Measurements from ENCODE around the gene CNGB1.
"Not testable (repeated sequence)": the region's sequence is repeated elsewhere in the genome, so short reads cannot be mapped to it uniquely, and the experiment has no call there.

The CNGB1 gene

GRCh38 chr16:57858635-57859034 is 112.3 kb downstream of the CNGB1 start:
- no peaks in the 10 kb centered on the region for H3K9me3 ChIP-seq (ENCODE audit: severe bottlenecking)
- no peaks in the 10 kb centered on the region for H3K27me3 ChIP-seq (ENCODE audit: insufficient read depth, poor library complexity, severe bottlenecking)
- H3K27ac ChIP-seq (ENCODE audit: poor library complexity, severe bottlenecking), result no peak overlapping the region

GRCh38 chr16:57857991-57858390 is 112.9 kb downstream of the CNGB1 start:
- DNase-seq (ENCODE audit: low spot score); ATAC-seq (ENCODE audit: low read depth); H3K4me1 ChIP-seq (ENCODE audit: insufficient read depth, poor library complexity, severe bottlenecking); H3K36me3 ChIP-seq (ENCODE audit: low read depth); H3K4me3 ChIP-seq (ENCODE audit: severe bottlenecking); H3K27me3 ChIP-seq (ENCODE audit: insufficient read depth, poor library complexity, severe bottlenecking); H3K27ac ChIP-seq (ENCODE audit: poor library complexity, severe bottlenecking); H3K9me3 ChIP-seq (ENCODE audit: severe bottlenecking): not testable (repeated sequence)

More at GRCh38 chr16:57858635-57859034, 112.3 kb downstream of the CNGB1 start:
- H3K4me3 ChIP-seq (ENCODE audit: severe bottlenecking), result no peak overlapping the region
- ATAC-seq (ENCODE audit: low read depth) (no peak), DNase-seq (ENCODE audit: low spot score) (no peak)
- no peak for TF ChIP-seq CTCF (IDR thresholded peaks at IDR 0.05; ENCODE audit: poor library complexity, severe bottlenecking)
- peaks cover 5% of the 10 kb centered on the region for H3K4me1 ChIP-seq (ENCODE audit: insufficient read depth, poor library complexity, severe bottlenecking)
- H3K36me3 ChIP-seq (ENCODE audit: low read depth), result no peaks in the 10 kb centered on the region

GRCh38 chr16:57855188-57855587 is 115.7 kb downstream of the CNGB1 start:
- H3K9me3 ChIP-seq (ENCODE audit: severe bottlenecking), result no peaks in the 10 kb centered on the region
- DNase-seq (ENCODE audit: low spot score), result no peak

GRCh38 chr16:57852189-57852588 is 118.7 kb downstream of the CNGB1 start:
- Histone ChIP-seq H3K27me3 (ENCODE audit: insufficient read depth, poor library complexity, severe bottlenecking) (no peaks in the 10 kb centered on the region), H3K27ac (ENCODE audit: poor library complexity, severe bottlenecking) (no peak overlapping the region), H3K9me3 (ENCODE audit: severe bottlenecking) (no peaks in the 10 kb centered on the region), H3K36me3 (ENCODE audit: low read depth) (no peaks in the 10 kb centered on the region), H3K4me3 (ENCODE audit: severe bottlenecking) (no peak overlapping the region), H3K4me1 (ENCODE audit: insufficient read depth, poor library complexity, severe bottlenecking) (peaks cover 3% of the 10 kb centered on the region)
- no peak for TF ChIP-seq CTCF (IDR thresholded peaks at IDR 0.05; ENCODE audit: poor library complexity, severe bottlenecking)
- DNase-seq (ENCODE audit: low spot score), result no peak
- no peak for ATAC-seq (ENCODE audit: low read depth)

More at GRCh38 chr16:57855188-57855587, 115.7 kb downstream of the CNGB1 start:
- ATAC-seq (ENCODE audit: low read depth), result no peak
- no peak overlapping the region for H3K27ac ChIP-seq (ENCODE audit: poor library complexity, severe bottlenecking)
- no peaks in the 10 kb centered on the region for H3K36me3 ChIP-seq (ENCODE audit: low read depth)
- H3K4me1 ChIP-seq (ENCODE audit: insufficient read depth, poor library complexity, severe bottlenecking), result peaks cover 3% of the 10 kb centered on the region
- no peaks in the 10 kb centered on the region for H3K27me3 ChIP-seq (ENCODE audit: insufficient read depth, poor library complexity, severe bottlenecking)
- no peak for TF ChIP-seq CTCF (IDR thresholded peaks at IDR 0.05; ENCODE audit: poor library complexity, severe bottlenecking)
- no peak overlapping the region for H3K4me3 ChIP-seq (ENCODE audit: severe bottlenecking)

GRCh38 chr16:57848181-57848580 is 122.7 kb downstream of the CNGB1 start:
- Histone ChIP-seq H3K27ac (ENCODE audit: poor library complexity, severe bottlenecking) (no peak overlapping the region), H3K4me3 (ENCODE audit: severe bottlenecking) (no peak overlapping the region), H3K36me3 (ENCODE audit: low read depth) (no peaks in the 10 kb centered on the region), H3K4me1 (ENCODE audit: insufficient read depth, poor library complexity, severe bottlenecking) (peaks cover 3% of the 10 kb centered on the region), H3K27me3 (ENCODE audit: insufficient read depth, poor library complexity, severe bottlenecking) (no peaks in the 10 kb centered on the region), H3K9me3 (ENCODE audit: severe bottlenecking) (no peaks in the 10 kb centered on the region)
- no peak for DNase-seq (ENCODE audit: low spot score)
- no peak for ATAC-seq (ENCODE audit: low read depth)
- TF ChIP-seq CTCF (IDR thresholded peaks at IDR 0.05; ENCODE audit: poor library complexity, severe bottlenecking), result no peak

- not testable (repeated sequence) for H3K27ac ChIP-seq (ENCODE audit: poor library complexity, severe bottlenecking); H3K27me3 ChIP-seq (ENCODE audit: insufficient read depth, poor library complexity, severe bottlenecking); H3K9me3 ChIP-seq (ENCODE audit: severe bottlenecking); ATAC-seq (ENCODE audit: low read depth); H3K4me1 ChIP-seq (ENCODE audit: insufficient read depth, poor library complexity, severe bottlenecking); H3K4me3 ChIP-seq (ENCODE audit: severe bottlenecking); H3K36me3 ChIP-seq (ENCODE audit: low read depth); DNase-seq (ENCODE audit: low spot score)
Measured at GRCh38 chr16:57846931-57847330, 124.0 kb downstream of the CNGB1 start.
